ENCODE measurements around the gene AXIN1. TPM values are rescaled to one million over a fixed set of nuclear protein-coding genes. Genes with fewer than 3 reads are reported as not detected.

The AXIN1 gene
- total and polyA plus RNA-seq, 8 donors, result 11.7 to 69.2 (median 17.4) TPM

DNA sequence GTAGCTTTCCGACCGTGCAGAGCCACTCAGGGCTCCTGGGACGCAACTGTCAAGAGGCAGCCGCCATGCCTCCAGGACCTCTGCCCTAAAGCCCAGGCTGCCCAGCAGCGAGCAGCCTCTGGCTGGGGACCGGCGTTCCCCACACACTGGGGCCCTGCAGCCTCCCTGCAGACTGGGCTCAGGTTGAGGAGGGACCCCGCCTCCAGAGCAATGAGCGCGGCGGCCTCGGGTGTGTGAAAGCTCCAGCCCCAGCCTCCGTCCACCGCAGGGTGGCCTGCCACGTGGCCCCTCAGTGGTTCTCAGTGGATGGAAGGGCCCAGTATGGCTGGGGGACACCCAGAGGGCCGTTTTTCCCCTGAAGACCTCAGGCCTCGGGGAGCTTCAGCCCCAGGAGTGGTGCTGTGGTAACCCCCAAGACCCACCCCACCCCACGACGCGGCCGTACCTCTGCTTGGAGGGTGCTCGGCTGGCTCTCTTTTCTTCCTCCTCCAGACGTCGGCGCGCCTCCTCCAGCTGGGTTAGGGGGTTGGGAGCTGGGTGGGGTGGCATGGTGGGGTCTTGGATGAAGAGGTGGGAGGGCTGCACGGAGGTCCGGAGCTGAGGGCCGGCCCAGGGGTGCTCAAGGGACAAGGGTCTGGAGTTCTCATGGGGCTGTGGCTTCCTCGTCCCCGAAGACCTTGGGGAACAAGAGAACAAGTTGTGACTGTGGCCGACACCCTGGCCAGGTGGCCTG, 59.3 kb downstream of the AXIN1 start:
- Histone ChIP-seq H3K27ac (no peak overlapping the region), H3K4me3 (no peak overlapping the region), H3K36me3 (peaks cover 50 to 86% (median 86%) of the 10 kb centered on the region in 4 donors), H3K4me1 (no peaks in the 10 kb centered on the region), H3K27me3 (no peaks in the 10 kb centered on the region), H3K9me3 (no peaks in the 10 kb centered on the region)
- 84 to 96% (median 93%) methylated on average over 8 to 32 of the region's 32 CpGs for WGBS, 5 donors
- DNase-seq, result no peak
- intact Hi-C loops (cut with DNase I; ENCODE audit: low total_unique reads), result no loop called here
- TF ChIP-seq EP300 (IDR thresholded peaks at IDR 0.05) (no peak), POLR2A (IDR thresholded peaks at IDR 0.05) (no peak), POLR2AphosphoS5 (IDR thresholded peaks at IDR 0.05) (no peak)
- TF ChIP-seq, protein P1, sequence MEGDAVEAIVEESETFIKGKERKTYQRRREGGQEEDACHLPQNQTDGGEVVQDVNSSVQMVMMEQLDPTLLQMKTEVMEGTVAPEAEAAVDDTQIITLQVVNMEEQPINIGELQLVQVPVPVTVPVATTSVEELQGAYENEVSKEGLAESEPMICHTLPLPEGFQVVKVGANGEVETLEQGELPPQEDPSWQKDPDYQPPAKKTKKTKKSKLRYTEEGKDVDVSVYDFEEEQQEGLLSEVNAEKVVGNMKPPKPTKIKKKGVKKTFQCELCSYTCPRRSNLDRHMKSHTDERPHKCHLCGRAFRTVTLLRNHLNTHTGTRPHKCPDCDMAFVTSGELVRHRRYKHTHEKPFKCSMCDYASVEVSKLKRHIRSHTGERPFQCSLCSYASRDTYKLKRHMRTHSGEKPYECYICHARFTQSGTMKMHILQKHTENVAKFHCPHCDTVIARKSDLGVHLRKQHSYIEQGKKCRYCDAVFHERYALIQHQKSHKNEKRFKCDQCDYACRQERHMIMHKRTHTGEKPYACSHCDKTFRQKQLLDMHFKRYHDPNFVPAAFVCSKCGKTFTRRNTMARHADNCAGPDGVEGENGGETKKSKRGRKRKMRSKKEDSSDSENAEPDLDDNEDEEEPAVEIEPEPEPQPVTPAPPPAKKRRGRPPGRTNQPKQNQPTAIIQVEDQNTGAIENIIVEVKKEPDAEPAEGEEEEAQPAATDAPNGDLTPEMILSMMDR (IDR thresholded peaks at IDR 0.05), result no peak

DNA sequence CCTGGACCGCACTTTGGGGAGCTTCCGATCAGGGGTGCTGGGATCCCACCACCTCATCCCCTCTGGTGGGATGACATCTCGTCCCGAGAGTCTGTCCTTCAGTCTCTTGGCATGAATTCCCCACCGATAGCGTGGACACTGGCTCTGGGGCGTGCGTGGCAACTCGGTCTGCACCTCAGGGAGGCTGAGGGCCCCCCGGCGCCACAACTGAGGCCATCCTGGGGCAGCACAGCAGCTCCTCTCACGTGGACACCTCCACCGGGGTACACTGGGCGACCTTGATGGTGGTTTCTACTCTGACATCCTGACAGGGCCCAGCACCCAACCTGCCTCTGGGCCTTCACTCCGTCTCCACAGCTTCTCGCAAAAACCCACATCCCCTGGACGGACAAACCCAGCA, 61.0 kb downstream of the AXIN1 start:
- no peak for DNase-seq
- H3K9me3 ChIP-seq, result no peaks in the 10 kb centered on the region
- no peak overlapping the region for H3K27ac ChIP-seq
- no peak overlapping the region for H3K4me3 ChIP-seq
- intact Hi-C loops (cut with DNase I; ENCODE audit: low total_unique reads), result no loop called here
- H3K36me3 ChIP-seq, result peaks cover 37 to 86% (median 84%) of the 10 kb centered on the region in 4 donors
- no peak for TF ChIP-seq POLR2A (IDR thresholded peaks at IDR 0.05)
- TF ChIP-seq, protein P1 (IDR thresholded peaks at IDR 0.05), result no peak
- TF ChIP-seq EP300 (IDR thresholded peaks at IDR 0.05), result no peak
- no peak for TF ChIP-seq POLR2AphosphoS5 (IDR thresholded peaks at IDR 0.05)
- peaks cover 0 to 12% (median 3%) of the 10 kb centered on the region in 4 donors for H3K4me1 ChIP-seq
- no peaks in the 10 kb centered on the region for H3K27me3 ChIP-seq
- WGBS, 5 donors, result 83 to 94% (median 89%) methylated on average over 15 to 17 of the region's 17 CpGs

DNA sequence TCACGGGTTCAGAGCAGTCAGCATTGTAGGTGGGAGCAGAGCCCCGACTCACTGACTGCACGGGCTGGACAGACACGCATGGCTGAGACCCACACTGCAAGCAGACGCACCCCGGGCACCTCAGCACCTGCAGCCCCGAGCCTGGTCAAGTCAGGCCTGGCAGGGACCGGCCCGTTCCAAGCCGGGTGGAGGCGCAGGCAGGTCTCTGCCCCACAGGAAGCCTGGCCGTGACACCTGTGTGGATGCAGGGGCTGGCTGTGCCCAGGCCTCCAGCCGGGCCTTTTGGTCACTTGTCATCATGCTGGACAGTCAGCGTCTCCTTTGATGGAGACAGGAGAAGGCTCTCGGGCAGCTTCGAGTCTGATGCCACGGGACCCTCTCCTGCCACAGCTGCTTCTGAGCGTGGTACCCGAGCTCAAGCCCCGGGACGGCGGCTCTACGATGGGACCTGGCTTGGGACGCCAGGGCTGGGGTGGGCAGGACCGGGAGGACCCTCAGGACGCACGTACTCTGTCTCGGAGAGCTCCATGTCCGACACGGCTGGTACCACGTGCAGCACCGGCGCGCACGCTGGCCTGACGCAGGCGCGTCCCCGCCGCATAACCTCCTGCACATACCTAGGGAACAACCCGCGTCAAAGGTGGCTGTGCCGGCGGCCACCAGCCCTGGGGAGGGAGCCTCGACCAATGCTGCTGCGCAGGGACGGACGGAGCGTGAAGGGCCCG, 61.7 kb downstream of the AXIN1 start:
- intact Hi-C loops (cut with DNase I; ENCODE audit: low total_unique reads), result no loop called here
- 87 to 94% (median 91%) methylated on average over 36 to 50 of the region's 50 CpGs for WGBS, 5 donors
- Histone ChIP-seq H3K9me3 (no peaks in the 10 kb centered on the region), H3K27ac (no peak overlapping the region), H3K4me1 (peaks cover 0 to 12% (median 3%) of the 10 kb centered on the region in 4 donors), H3K27me3 (no peaks in the 10 kb centered on the region), H3K36me3 (peaks cover 35 to 83% (median 79%) of the 10 kb centered on the region in 4 donors), H3K4me3 (no peak overlapping the region)
- TF ChIP-seq POLR2A (IDR thresholded peaks at IDR 0.05), result no peak
- no peak for TF ChIP-seq EP300 (IDR thresholded peaks at IDR 0.05)
- TF ChIP-seq, protein P1 (IDR thresholded peaks at IDR 0.05), result no peak
- TF ChIP-seq POLR2AphosphoS5 (IDR thresholded peaks at IDR 0.05), result no peak
- DNase-seq, result no peak

DNA sequence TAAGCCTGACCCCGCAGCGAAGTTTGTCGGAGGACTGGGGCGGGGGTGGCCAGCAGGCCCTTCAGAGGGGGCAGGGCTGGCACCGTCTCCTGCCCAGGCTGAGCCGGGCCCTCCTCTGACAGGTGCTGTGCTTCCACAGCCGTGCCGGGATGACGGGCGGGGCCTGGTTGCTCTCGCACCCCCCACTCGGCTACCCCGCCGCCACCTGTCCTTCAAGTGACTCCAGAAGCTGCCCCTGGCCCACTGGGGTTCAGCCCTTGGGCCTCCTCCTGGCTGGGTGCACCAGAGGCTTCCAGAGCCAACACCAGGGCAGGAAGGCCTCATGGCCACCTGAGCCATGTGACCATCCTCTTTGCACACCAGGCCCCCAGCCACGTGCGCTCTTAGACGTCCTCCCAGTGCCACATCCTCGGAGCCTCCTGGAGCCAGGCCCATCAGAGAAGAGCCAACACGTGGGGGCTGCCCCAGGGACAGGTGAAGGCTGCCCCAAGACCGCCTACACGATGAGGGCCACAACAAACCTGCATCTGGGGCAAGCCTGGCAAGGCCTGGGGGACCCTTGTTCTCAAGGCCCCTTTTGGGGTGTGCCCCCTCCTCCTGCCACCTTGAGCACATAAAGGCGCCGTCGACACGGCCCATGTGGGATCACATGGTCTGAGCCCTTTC, 62.4 kb downstream of the AXIN1 start:
- Histone ChIP-seq H3K9me3 (no peaks in the 10 kb centered on the region), H3K27me3 (no peaks in the 10 kb centered on the region), H3K36me3 (peaks cover 35 to 85% (median 76%) of the 10 kb centered on the region in 4 donors), H3K27ac (no peak overlapping the region), H3K4me3 (no peak overlapping the region), H3K4me1 (peaks cover 0 to 12% (median 4%) of the 10 kb centered on the region in 4 donors)
- TF ChIP-seq, protein P1 (IDR thresholded peaks at IDR 0.05), result no peak
- TF ChIP-seq POLR2A (IDR thresholded peaks at IDR 0.05), result no peak
- TF ChIP-seq POLR2AphosphoS5 (IDR thresholded peaks at IDR 0.05), result no peak
- no peak for TF ChIP-seq EP300 (IDR thresholded peaks at IDR 0.05)
- 56 to 93% (median 72%) methylated on average over 8 to 25 of the region's 25 CpGs for WGBS, 5 donors
- intact Hi-C loops (cut with DNase I; ENCODE audit: low total_unique reads), result no loop called here
- no peak for DNase-seq
